Activated CD8-positive, alpha-beta memory T cell treated with anti-CD3 and anti-CD28 coated beads for 48 hours (primary cell): Measurements from ENCODE around the gene TBCE.
"Not testable (repeated sequence)": the region's sequence is repeated elsewhere in the genome, so short reads cannot be mapped to it uniquely, and the experiment has no call there.

Source experiments
- DNase-seq, 3 experiments: peaks; one replicate each; pipeline ENCODE4 v3.0.0-alpha.2; 2020; ENCODE audit warnings: low read depth in 2 of 3, low spot score in 2 of 3

The TBCE gene

GRCh38 chr1:235450886-235451483 is 83.8 kb downstream of the TBCE start:
- no peak for DNase-seq

GRCh38 chr1:235454021-235454420 is 86.8 kb downstream of the TBCE start:
- DNase-seq, result no peak

- no peak for DNase-seq
Measured at GRCh38 chr1:235455097-235455496, 87.9 kb downstream of the TBCE start.

GRCh38 chr1:235455823-235456222 is 88.6 kb downstream of the TBCE start:
- no peak for DNase-seq

GRCh38 chr1:235457856-235458255 is 90.6 kb downstream of the TBCE start:
- DNase-seq, result not testable (repeated sequence)

GRCh38 chr1:235460770-235461169 is 93.5 kb downstream of the TBCE start:
- DNase-seq, result no peak

GRCh38 chr1:235461954-235462353 is 94.7 kb downstream of the TBCE start:
- no peak for DNase-seq

GRCh38 chr1:235462832-235463231 is 95.6 kb downstream of the TBCE start:
- not testable (repeated sequence) for DNase-seq

- DNase-seq, result no peak
Measured at GRCh38 chr1:235465066-235465465, 97.8 kb downstream of the TBCE start.

- no peak for DNase-seq
Measured at GRCh38 chr1:235468004-235468403, 100.8 kb downstream of the TBCE start.

GRCh38 chr1:235468970-235469369 is 101.7 kb downstream of the TBCE start:
- no peak for DNase-seq

- DNase-seq, result not testable (repeated sequence)
Measured at GRCh38 chr1:235469897-235470296, 102.7 kb downstream of the TBCE start.

GRCh38 chr1:235470741-235471439 is 103.7 kb downstream of the TBCE start:
- DNase-seq, result no peak

- DNase-seq, result no peak
Measured at GRCh38 chr1:235473806-235474205, 106.6 kb downstream of the TBCE start.

- DNase-seq, result no peak
Measured at GRCh38 chr1:235483090-235483489, 115.9 kb downstream of the TBCE start.

- DNase-seq, result no peak
Measured at GRCh38 chr1:235485558-235485957, 118.3 kb downstream of the TBCE start.

- DNase-seq, result no peak
Measured at GRCh38 chr1:235486321-235486720, 119.1 kb downstream of the TBCE start.

GRCh38 chr1:235491644-235492043 is 124.4 kb downstream of the TBCE start:
- no peak for DNase-seq

- no peak for DNase-seq
Measured at GRCh38 chr1:235494531-235494930, 127.3 kb downstream of the TBCE start.

- no peak for DNase-seq
Measured at GRCh38 chr1:235495030-235495429, 127.8 kb downstream of the TBCE start.

- no peak for DNase-seq
Measured at GRCh38 chr1:235495551-235495950, 128.3 kb downstream of the TBCE start.

GRCh38 chr1:235500971-235501540 is 133.8 kb downstream of the TBCE start:
- no peak for DNase-seq
